ENCODE results near the gene KLHL17.

DNA sequence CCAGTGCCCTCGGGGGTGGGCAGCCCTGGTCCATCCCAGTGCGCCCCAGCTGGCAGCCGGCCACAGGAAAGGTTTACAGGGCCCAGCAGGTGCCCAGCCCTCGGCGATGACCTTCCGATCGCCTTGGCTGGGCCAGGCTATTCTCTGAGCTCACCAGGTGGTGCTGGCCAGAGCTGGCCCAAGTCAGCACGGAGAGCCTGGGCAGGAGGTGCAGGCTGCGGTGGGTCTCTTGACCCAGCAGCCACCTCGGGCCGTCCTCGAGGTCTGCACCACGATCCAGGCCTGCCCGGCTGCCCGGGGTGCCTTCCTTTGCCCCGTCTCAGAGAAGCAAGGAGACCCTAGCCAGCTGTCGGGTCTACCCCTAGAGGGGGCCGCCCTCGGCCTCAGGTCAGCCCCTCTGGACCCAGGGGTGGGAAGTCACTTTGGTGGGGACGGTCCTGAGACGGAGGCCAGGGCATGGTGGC is 21.1 kb downstream of the KLHL17 start:
- no peak for TF ChIP-seq POLR2A (IDR thresholded peaks at IDR 0.05)
- TF ChIP-seq, protein P1, sequence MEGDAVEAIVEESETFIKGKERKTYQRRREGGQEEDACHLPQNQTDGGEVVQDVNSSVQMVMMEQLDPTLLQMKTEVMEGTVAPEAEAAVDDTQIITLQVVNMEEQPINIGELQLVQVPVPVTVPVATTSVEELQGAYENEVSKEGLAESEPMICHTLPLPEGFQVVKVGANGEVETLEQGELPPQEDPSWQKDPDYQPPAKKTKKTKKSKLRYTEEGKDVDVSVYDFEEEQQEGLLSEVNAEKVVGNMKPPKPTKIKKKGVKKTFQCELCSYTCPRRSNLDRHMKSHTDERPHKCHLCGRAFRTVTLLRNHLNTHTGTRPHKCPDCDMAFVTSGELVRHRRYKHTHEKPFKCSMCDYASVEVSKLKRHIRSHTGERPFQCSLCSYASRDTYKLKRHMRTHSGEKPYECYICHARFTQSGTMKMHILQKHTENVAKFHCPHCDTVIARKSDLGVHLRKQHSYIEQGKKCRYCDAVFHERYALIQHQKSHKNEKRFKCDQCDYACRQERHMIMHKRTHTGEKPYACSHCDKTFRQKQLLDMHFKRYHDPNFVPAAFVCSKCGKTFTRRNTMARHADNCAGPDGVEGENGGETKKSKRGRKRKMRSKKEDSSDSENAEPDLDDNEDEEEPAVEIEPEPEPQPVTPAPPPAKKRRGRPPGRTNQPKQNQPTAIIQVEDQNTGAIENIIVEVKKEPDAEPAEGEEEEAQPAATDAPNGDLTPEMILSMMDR (IDR thresholded peaks at IDR 0.05), result no peak
